K562 (cell line): Measurements from ENCODE around the gene RPTOR. TPM values are rescaled to one million over a fixed set of nuclear protein-coding genes. Genes with fewer than 3 reads are reported as not detected.
A peak's percentile ranks its signal among the peaks of the same experiment; 100 is the strongest.

Experiments
- ATAC-seq: fragments of 200-7000 bp; cut with Tn5 transposase; 3 replicates; pipeline ENCODE4 v1.9.1; 2020; ENCODE audit warnings: moderate library complexity
- BruUV-seq: library from RNA; stranded (reverse); fragments of 400-500 nt; replicated peaks from 2 replicates; lab custom pipeline; 2021; lab: Mats Ljungman, UMichigan
- CTCF ChIA-PET: fragments of 300-600 bp; formaldehyde crosslinking; extraction: SDS; loops from one replicate; lab custom pipeline; 2021; ENCODE audit warnings: low intra/inter-chr PET ratio; lab: Yijun Ruan, JAX
- POLR2A ChIA-PET: fragments of 300-600, 350-650 bp; sonication (Branson Sonifier 250); formaldehyde crosslinking; extraction: SDS; loops from one replicate; lab custom pipeline; 2021; ENCODE audit warnings: antibody characterized with exemption, inconsistent platforms; lab: Yijun Ruan, JAX
- DNase-seq, 4 experiments: peaks; one replicate each; pipeline versions ENCODE4 v3.0.0 to v3.0.0-alpha.2; 2011 to 2018; ENCODE audit warnings: low spot score in 3 of 4, mixed read lengths in 3 of 4; ENCODE audit errors: extremely low read depth in 1 of 4
- FAIRE-seq: peaks from 2 replicates; lab custom pipeline; 2011; peaks lifted over from hg19 to GRCh38; lab: Jason Lieb, UNC
- H2AFZ ChIP-seq: 2 replicates; pipeline ENCODE4 v1.6.0; 2011; ENCODE audit warnings: low read depth, low read length, control low read depth, inconsistent platforms
- H3K27ac ChIP-seq: fragments of 200-600 bp; 3 replicates; pipeline ENCODE4 v1.8.0; 2011; ENCODE audit warnings: low read depth, mild to moderate bottlenecking, control low read depth, inconsistent platforms, low read length, moderate library complexity, mixed read lengths; ENCODE audit errors: extremely low read depth
- H3K27me3 ChIP-seq, 2 experiments: fragments of 300-600 bp in 1 of 2; 2 replicates in 1 of 2; 3 replicates in 1 of 2; pipeline versions ENCODE4 v1.6.0 to v1.8.0; 2011; ENCODE audit warnings: inconsistent platforms in 2 of 2, low read length in 2 of 2, mild to moderate bottlenecking in 1 of 2, mixed read lengths in 1 of 2, moderate library complexity in 1 of 2; ENCODE audit not compliant: control insufficient read depth in 2 of 2, insufficient read depth in 2 of 2
- H3K36me3 ChIP-seq: fragments of 300-600 bp; 3 replicates; pipeline ENCODE4 v1.8.0; 2011; ENCODE audit warnings: mild to moderate bottlenecking, low read length, inconsistent platforms; ENCODE audit not compliant: control insufficient read depth, insufficient read depth
- H3K4me1 ChIP-seq, 2 experiments: fragments of 200-600 bp in 1 of 2; replicated peaks in 1 of 2; 2 replicates in 1 of 2; 3 replicates in 1 of 2; pipeline versions ENCODE4 v1.5.1 to v1.8.0; 2011; ENCODE audit warnings: inconsistent platforms in 2 of 2, low read length in 2 of 2, mild to moderate bottlenecking in 1 of 2, mixed read lengths in 1 of 2, moderate library complexity in 1 of 2; ENCODE audit not compliant: control insufficient read depth in 2 of 2, insufficient read depth in 2 of 2
- H3K4me2 ChIP-seq: 2 replicates; pipeline ENCODE4 v1.6.1; 2011; ENCODE audit warnings: low read length, control low read depth, inconsistent platforms, mixed read lengths; ENCODE audit not compliant: insufficient read depth
- H3K4me3 ChIP-seq: fragments of 200-600 bp; sonication (generic), shearing (Covaris generic); 2 replicates; pipeline ENCODE4 v1.5.1; 2016; ENCODE audit warnings: control low read depth, inconsistent platforms
- H3K79me2 ChIP-seq: fragments of 200-600 bp; 3 replicates; pipeline ENCODE4 v1.8.0; 2011; ENCODE audit warnings: low read length, inconsistent platforms; ENCODE audit not compliant: control insufficient read depth, insufficient read depth
- H3K9ac ChIP-seq, 2 experiments: 2 replicates each; pipeline versions ENCODE4 v1.6.0 to v1.6.1; 2011; ENCODE audit warnings: low read depth in 2 of 2, low read length in 2 of 2, control low read depth in 1 of 2, inconsistent platforms in 1 of 2, mild to moderate bottlenecking in 1 of 2, mixed read lengths in 1 of 2; ENCODE audit not compliant: insufficient read depth in 1 of 2
- H3K9me1 ChIP-seq: one replicate; pipeline ENCODE4 v1.6.0; 2011; ENCODE audit warnings: inconsistent platforms, mild to moderate bottlenecking, low read length, moderate library complexity; ENCODE audit not compliant: control insufficient read depth, insufficient read depth
- H3K9me3 ChIP-seq: replicated peaks from 2 replicates; pipeline ENCODE4 v1.5.1; 2011; ENCODE audit warnings: low read depth, low read length, inconsistent platforms; ENCODE audit not compliant: control insufficient read depth, insufficient read depth
- H4K20me1 ChIP-seq: replicated peaks from 2 replicates; pipeline ENCODE4 v1.6.1; 2011; ENCODE audit warnings: low read length, inconsistent platforms, mixed read lengths; ENCODE audit not compliant: control insufficient read depth, insufficient read depth
- BCOR ChIP-seq: fragments of 450-650 bp; IDR thresholded peaks from 2 replicates; pipeline ENCODE4 v1.6.1; 2016
- CBFB ChIP-seq: sonication (generic); formaldehyde crosslinking; IDR thresholded peaks from 2 replicates; pipeline ENCODE4 v1.4.0; 2020; ENCODE audit warnings: mild to moderate bottlenecking, missing genetic modification reagents
- CREM ChIP-seq: IDR thresholded peaks from 2 replicates; pipeline ENCODE4 v1.6.1; 2014; ENCODE audit warnings: antibody characterized with exemption, low read depth
- DPF2 ChIP-seq: fragments of 450-650 bp; IDR thresholded peaks from 2 replicates; pipeline ENCODE4 v1.6.1; 2016
- ZBTB33 ChIP-seq: sonication (generic); formaldehyde crosslinking; IDR thresholded peaks from 2 replicates; pipeline ENCODE4 v1.8.1; 2023; ENCODE audit warnings: mild to moderate bottlenecking, missing genetic modification reagents
- ZEB2 ChIP-seq: fragments of 450-650 bp; IDR thresholded peaks from 2 replicates; pipeline ENCODE4 v1.6.1; 2016
- WGBS: fragments of 100-300 bp; shearing (Covaris generic); methylation state at CpG from one replicate; pipeline ENCODE4 v1.1.6; 2016; ENCODE audit warnings: low coverage, mixed read lengths; ENCODE audit not compliant: insufficient coverage; ENCODE audit errors: missing lambda C conversion rate; 5-methylcytosine and 5-hydroxymethylcytosine counted together
- in situ Hi-C: fragments of 300-500 bp; cut with MboI; formaldehyde crosslinking; loops from 4 replicates; pipeline ENCODE4 v1.15.0; 2018; ENCODE audit warnings: inconsistent platforms, mixed read lengths
- intact Hi-C: fragments of 100-400 bp; cut with micrococcal nuclease; formaldehyde crosslinking; loops from 2 replicates; pipeline ENCODE4 v1.14.2; 2022
- polyA plus RNA-seq, 8 experiments: library from polyadenylated mRNA; depleted of rRNA in 4 of 8; stranded (reverse) in 5 of 8; unstranded in 3 of 8; fragments of >200 nt; fragmentation: Nextera tagmentation in 2 of 8; fragmentation: Illumina TruSeq in 1 of 8; extraction: Ambion mirVana in 2 of 8; extraction: Trizol in 1 of 8; gene quantifications; 2 replicates each; pipeline versions ENCODE4 v1.2.1 to v1.2.3, GENCODE V29; 2011 to 2014; ENCODE audit warnings: inconsistent platforms in 1 of 8, missing spikeins in 1 of 8
- total RNA-seq, 7 experiments: library from RNA; depleted of rRNA in 6 of 7; stranded (reverse); fragments of >200 nt in 6 of 7; fragmentation: Illumina TruSeq in 2 of 7; extraction: Trizol in 2 of 7; gene quantifications; 2 replicates each; pipeline versions ENCODE4 v1.2.1 to v1.2.3, GENCODE V29; 2011 to 2021; ENCODE audit warnings: low replicate concordance in 1 of 7
- TF ChIP-seq, protein P1 (sequence below): IDR thresholded peaks from 2 replicates; pipeline ENCODE4 v1.6.1; 2016; ENCODE audit warnings: missing genetic modification characterization, missing compliant biosample characterization

Gene RPTOR
- total and polyA plus RNA-seq, 9 of the 15 experiments (the other 6 are each of a cell fraction or from before 2014, with no cell fraction given) = 0.24 to 54.1 (median 10.2) TPM

GRCh38 chr17:80990921-80991644 lies 446.4 kb downstream of the RPTOR start:
- H3K36me3 ChIP-seq = peaks cover 10% of the 10 kb centered on the region; the same call in 1 of the 3 replicates
- TF ChIP-seq BCOR = peak; percentile 51
- 0 out of 2 replicates have a peak, but pooled peaks have one; percentile 43 for TF ChIP-seq DPF2
- TF ChIP-seq ZEB2 = 0 out of 2 replicates have a peak, but pooled peaks have one; percentile 19
- TF ChIP-seq, protein P1, sequence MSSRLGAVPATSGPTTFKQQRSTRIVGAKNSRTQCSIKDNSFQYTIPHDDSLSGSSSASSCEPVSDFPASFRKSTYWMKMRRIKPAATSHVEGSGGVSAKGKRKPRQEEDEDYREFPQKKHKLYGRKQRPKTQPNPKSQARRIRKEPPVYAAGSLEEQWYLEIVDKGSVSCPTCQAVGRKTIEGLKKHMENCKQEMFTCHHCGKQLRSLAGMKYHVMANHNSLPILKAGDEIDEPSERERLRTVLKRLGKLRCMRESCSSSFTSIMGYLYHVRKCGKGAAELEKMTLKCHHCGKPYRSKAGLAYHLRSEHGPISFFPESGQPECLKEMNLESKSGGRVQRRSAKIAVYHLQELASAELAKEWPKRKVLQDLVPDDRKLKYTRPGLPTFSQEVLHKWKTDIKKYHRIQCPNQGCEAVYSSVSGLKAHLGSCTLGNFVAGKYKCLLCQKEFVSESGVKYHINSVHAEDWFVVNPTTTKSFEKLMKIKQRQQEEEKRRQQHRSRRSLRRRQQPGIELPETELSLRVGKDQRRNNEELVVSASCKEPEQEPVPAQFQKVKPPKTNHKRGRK (tag) = 0 out of 2 replicates have a peak, but pooled peaks have one; percentile 25
- 0 out of 2 replicates have a peak, but pooled peaks have one; percentile 8 for TF ChIP-seq ZBTB33 (CRISPR knock-in tag)
- no peak for TF ChIP-seq CREM
- no peak for TF ChIP-seq CBFB
- TF ChIP-seq, all 486 proteins: peak for 5
- in situ Hi-C loops = no loop called here
- Histone ChIP-seq H3K27me3 (no peaks in the 10 kb centered on the region), H3K4me3 (peak overlapping the region; percentile 97), H3K79me2 (peaks cover 20% of the 10 kb centered on the region), H2AFZ (peak overlapping the region; percentile 98), H3K4me1 (peaks cover 9 to 75% of the 10 kb centered on the region in 2 experiments; a peak in 4 of 5 replicates), H4K20me1 (no peaks in the 10 kb centered on the region), H3K4me2 (peak overlapping the region; percentile 78), H3K9ac (peak overlapping the region; percentile 85 to 96), H3K27ac (peak overlapping the region; percentile 5; the same call in 1 of the 3 replicates), H3K9me3 (no peaks in the 10 kb centered on the region), H3K9me1 (no peaks in the 10 kb centered on the region)
- CTCF ChIA-PET = interaction anchor here (0.6 to 5.7 kb wide), 2 partner anchors 27 to 111 kb away, joined by 3 to 64 read pairs; no protein-coding TSS in a partner anchor
- WGBS = 20% methylated on average over 17 of the region's 22 CpGs
- intact Hi-C loops = no loop called here
- FAIRE-seq (no peak), DNase-seq (peak in 1 of 4 experiments; percentile 10), ATAC-seq (no peak)
- no TSS peak for BruUV-seq
- POLR2A ChIA-PET = interaction anchor here (0.6 to 2.7 kb wide), 4 partner anchors 12 to 536 kb away, joined by 4 to 8 read pairs (median 5); no protein-coding TSS in a partner anchor
